ENCODE data around the gene PHRF1. TPM values are rescaled to one million over a fixed set of nuclear protein-coding genes. Genes with fewer than 3 reads are reported as not detected.

The PHRF1 gene
- total RNA-seq, 1 experiment from 2014 or later: 43.9 TPM

- POLR2A ChIA-PET: no interaction called here
- H3K4me1 Mint-ChIP-seq (ENCODE audit: low read depth, unreplicated experiment): peaks cover 20% of the 10 kb centered on the region
- DNase-seq: no peak
- H3K4me3 ChIP-seq (ENCODE audit: low read depth, low read length): no peak overlapping the region
- no peaks in the 10 kb centered on the region for H3K9me3 ChIP-seq
- peaks cover 25% of the 10 kb centered on the region for H3K4me1 ChIP-seq
- no TSS peak for BruUV-seq (replicated peaks)
- H3K4me3 Mint-ChIP-seq (ENCODE audit: unreplicated experiment): no peak overlapping the region
- no peaks in the 10 kb centered on the region for H3K27me3 Mint-ChIP-seq (ENCODE audit: insufficient read depth, unreplicated experiment)
- peaks cover 11% of the 10 kb centered on the region for H3K9me3 Mint-ChIP-seq (ENCODE audit: unreplicated experiment)
- intact Hi-C loops (cut with micrococcal nuclease; ENCODE audit: unreplicated experiment): no loop called here
- peaks cover 35% of the 10 kb centered on the region for H3K36me3 Mint-ChIP-seq (ENCODE audit: insufficient read depth, unreplicated experiment)
- H3K27me3 ChIP-seq (replicated peaks; ENCODE audit: control insufficient read depth, insufficient read depth, low read length): no peaks in the 10 kb centered on the region
- H3K27ac Mint-ChIP-seq (ENCODE audit: unreplicated experiment): no peak overlapping the region
- no peak for TF ChIP-seq CTCF (IDR thresholded peaks at IDR 0.05; ENCODE audit: insufficient read depth in 1 of 2, low read depth in 1 of 2, low read length in 1 of 2, severe bottlenecking in 1 of 2, unreplicated experiment in 1 of 2)
- CTCF ChIA-PET: no interaction called here
- no peaks in the 10 kb centered on the region for H3K36me3 ChIP-seq (ENCODE audit: control insufficient read depth, insufficient read depth, low read length)
Observed at GRCh38 chr11:627308-627576, 51.0 kb downstream of the PHRF1 start.

- no TSS peak for BruUV-seq (replicated peaks)
- H3K4me1 Mint-ChIP-seq (ENCODE audit: low read depth, unreplicated experiment): peaks cover 20% of the 10 kb centered on the region
- no peaks in the 10 kb centered on the region for H3K9me3 ChIP-seq
- no peaks in the 10 kb centered on the region for H3K27me3 ChIP-seq (replicated peaks; ENCODE audit: control insufficient read depth, insufficient read depth, low read length)
- POLR2A ChIA-PET: no interaction called here
- intact Hi-C loops (cut with micrococcal nuclease; ENCODE audit: unreplicated experiment): no loop called here
- H3K27ac Mint-ChIP-seq (ENCODE audit: unreplicated experiment): peak overlapping the region; percentile 36
- TF ChIP-seq CTCF (IDR thresholded peaks at IDR 0.05; ENCODE audit: insufficient read depth in 1 of 2, low read depth in 1 of 2, low read length in 1 of 2, severe bottlenecking in 1 of 2, unreplicated experiment in 1 of 2): no peak
- DNase-seq: no peak
- H3K27me3 Mint-ChIP-seq (ENCODE audit: insufficient read depth, unreplicated experiment): no peaks in the 10 kb centered on the region
- peaks cover 25% of the 10 kb centered on the region for H3K4me1 ChIP-seq
- H3K4me3 Mint-ChIP-seq (ENCODE audit: unreplicated experiment): peak overlapping the region; percentile 12
- H3K9me3 Mint-ChIP-seq (ENCODE audit: unreplicated experiment): peaks cover 11% of the 10 kb centered on the region
- peaks cover 32% of the 10 kb centered on the region for H3K36me3 Mint-ChIP-seq (ENCODE audit: insufficient read depth, unreplicated experiment)
- CTCF ChIA-PET: no interaction called here
- H3K36me3 ChIP-seq (ENCODE audit: control insufficient read depth, insufficient read depth, low read length): no peaks in the 10 kb centered on the region
- no peak overlapping the region for H3K4me3 ChIP-seq (ENCODE audit: low read depth, low read length)
Observed at GRCh38 chr11:628056-628455, 51.8 kb downstream of the PHRF1 start.

GRCh38 chr11:629237-629583, 52.9 kb downstream of the PHRF1 start:
- Mint-ChIP-seq H3K27me3 (ENCODE audit: insufficient read depth, unreplicated experiment) (no peaks in the 10 kb centered on the region), H3K27ac (ENCODE audit: unreplicated experiment) (peak overlapping the region; percentile 36), H3K4me3 (ENCODE audit: unreplicated experiment) (no peak overlapping the region), H3K36me3 (ENCODE audit: insufficient read depth, unreplicated experiment) (peaks cover 27% of the 10 kb centered on the region), H3K4me1 (ENCODE audit: low read depth, unreplicated experiment) (peaks cover 20% of the 10 kb centered on the region), H3K9me3 (ENCODE audit: unreplicated experiment) (peaks cover 11% of the 10 kb centered on the region)
- no peak for TF ChIP-seq CTCF (IDR thresholded peaks at IDR 0.05; ENCODE audit: insufficient read depth in 1 of 2, low read depth in 1 of 2, low read length in 1 of 2, severe bottlenecking in 1 of 2, unreplicated experiment in 1 of 2)
- DNase-seq: no peak
- Histone ChIP-seq H3K9me3 (no peaks in the 10 kb centered on the region), H3K27me3 (replicated peaks; ENCODE audit: control insufficient read depth, insufficient read depth, low read length) (no peaks in the 10 kb centered on the region), H3K36me3 (ENCODE audit: control insufficient read depth, insufficient read depth, low read length) (no peaks in the 10 kb centered on the region), H3K4me3 (ENCODE audit: low read depth, low read length) (no peak overlapping the region), H3K4me1 (peaks cover 20% of the 10 kb centered on the region)
- POLR2A ChIA-PET: no interaction called here
- CTCF ChIA-PET: no interaction called here
- BruUV-seq (replicated peaks): no TSS peak
- intact Hi-C loops (cut with micrococcal nuclease; ENCODE audit: unreplicated experiment): no loop called here

All from Caco-2 (cell line).